NOMO-1 treated with DMSO at 0.1 percent for 48 hours (cell line): Measurements from ENCODE around the gene AGPAT3.

Experiments used
- DNase-seq: peaks from one replicate; lab custom pipeline; 2025; ENCODE audit not compliant: unreplicated experiment; lab: John Stamatoyannopoulos, UW

The AGPAT3 gene

GRCh38 chr21:43971992-43972255 is 106.9 kb downstream of the AGPAT3 start:
- DNase-seq, result no peak

DNA sequence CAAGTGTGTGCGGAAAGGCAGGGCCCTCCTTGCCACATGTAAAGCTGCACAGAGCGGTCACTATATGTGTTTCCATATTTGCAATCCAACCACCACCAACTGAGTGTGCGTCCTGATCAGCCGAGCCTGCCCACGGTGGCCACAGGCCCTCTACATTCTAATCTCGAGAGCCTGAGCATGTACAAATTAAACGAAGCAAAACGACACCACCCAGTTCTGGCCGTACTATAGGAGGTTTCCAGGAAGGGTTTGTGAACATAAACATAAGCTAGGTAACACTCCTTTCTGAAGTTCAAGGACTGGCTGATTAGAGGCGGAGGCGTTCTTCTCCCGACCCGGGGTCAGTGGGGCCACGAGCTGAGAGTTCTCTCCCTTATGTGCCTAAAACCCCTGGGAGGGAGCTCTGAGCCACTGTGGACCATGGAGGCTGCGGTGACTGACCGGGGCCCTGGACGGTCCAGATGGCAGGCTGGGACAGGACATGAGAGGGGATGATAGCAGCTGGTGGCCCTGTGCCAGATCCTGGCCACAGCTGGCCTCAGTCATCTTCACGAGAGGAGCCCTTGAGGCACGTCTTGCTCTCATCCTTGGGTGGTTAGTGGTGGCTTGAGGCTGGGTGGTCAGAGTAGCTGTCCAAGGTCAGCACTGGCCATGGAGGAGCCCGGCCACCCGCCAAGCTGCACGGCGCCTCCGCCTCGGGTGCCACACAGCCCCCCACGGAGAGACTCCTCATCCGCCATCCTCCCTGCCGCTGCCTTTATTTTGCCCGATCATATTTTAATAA is 108.0 kb downstream of the AGPAT3 start:
- DNase-seq, result no peak

GRCh38 chr21:43973634-43973955 is 108.6 kb downstream of the AGPAT3 start:
- no peak for DNase-seq

- no peak for DNase-seq
These were observed 109.9 kb downstream of the AGPAT3 start for GRCh38 chr21:43974791-43975468.

GRCh38 chr21:43975469-43976098 is 110.6 kb downstream of the AGPAT3 start:
- peak; percentile 42 for DNase-seq

DNA sequence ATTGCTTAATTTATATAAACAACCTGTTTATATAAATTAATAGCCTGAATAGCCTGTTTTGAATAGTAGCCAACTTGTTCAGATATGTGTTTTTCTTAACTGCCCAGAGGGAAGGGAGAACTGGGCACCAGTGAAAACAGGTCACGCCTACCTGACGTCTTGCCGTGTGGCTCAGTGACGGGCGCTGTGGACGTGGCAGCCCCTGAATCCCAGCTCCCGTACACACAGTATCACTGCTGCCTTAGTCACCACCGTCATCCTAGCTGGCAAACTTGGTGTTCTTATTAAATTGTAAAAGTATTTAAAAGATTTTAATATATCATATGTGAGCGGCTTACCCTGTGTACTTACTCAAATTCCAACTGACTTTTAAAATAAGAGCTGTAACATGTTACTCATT is 111.6 kb downstream of the AGPAT3 start:
- no peak for DNase-seq

DNA sequence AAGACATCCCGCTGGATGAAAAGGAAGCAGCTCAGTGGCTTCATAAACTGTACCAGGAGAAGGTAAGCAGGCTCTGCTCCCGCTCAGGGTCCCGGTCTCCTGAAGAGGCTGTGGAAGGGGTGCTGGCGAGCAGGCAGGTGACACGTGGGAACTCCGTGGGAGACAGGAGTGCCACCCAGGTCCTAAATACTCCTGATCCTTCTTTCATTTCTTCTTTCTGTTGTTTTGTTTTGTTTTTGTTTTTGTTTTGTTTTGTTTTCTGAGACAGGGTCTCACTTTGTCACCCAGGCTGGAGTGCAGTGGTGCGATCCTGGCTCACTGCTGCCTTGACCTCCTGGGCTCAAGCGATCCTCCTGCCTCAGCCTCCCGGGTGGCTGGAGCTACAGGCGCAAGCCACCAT is 113.0 kb downstream of the AGPAT3 start:
- no peak for DNase-seq

GRCh38 chr21:43979654-43980053 is 114.6 kb downstream of the AGPAT3 start:
- no peak for DNase-seq

GRCh38 chr21:43981151-43981870 is 116.3 kb downstream of the AGPAT3 start:
- DNase-seq, result no peak

DNA sequence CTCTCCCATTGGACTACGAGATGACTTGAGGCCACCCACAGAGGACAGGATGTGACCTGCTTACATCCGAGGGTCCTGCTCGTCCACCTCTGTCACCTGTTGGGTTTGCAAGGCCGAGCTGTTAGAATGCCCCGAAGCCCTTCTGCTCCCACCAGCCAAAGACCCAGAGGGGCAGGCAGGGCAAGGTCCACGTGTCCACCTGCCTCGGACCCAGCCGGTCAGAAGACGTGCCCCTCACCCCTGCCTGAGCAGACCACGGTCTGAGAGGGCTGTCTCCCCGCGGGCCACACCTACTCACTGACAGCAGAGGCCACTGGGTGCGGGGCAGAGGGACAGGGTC is 116.8 kb downstream of the AGPAT3 start:
- DNase-seq, result no peak

DNA sequence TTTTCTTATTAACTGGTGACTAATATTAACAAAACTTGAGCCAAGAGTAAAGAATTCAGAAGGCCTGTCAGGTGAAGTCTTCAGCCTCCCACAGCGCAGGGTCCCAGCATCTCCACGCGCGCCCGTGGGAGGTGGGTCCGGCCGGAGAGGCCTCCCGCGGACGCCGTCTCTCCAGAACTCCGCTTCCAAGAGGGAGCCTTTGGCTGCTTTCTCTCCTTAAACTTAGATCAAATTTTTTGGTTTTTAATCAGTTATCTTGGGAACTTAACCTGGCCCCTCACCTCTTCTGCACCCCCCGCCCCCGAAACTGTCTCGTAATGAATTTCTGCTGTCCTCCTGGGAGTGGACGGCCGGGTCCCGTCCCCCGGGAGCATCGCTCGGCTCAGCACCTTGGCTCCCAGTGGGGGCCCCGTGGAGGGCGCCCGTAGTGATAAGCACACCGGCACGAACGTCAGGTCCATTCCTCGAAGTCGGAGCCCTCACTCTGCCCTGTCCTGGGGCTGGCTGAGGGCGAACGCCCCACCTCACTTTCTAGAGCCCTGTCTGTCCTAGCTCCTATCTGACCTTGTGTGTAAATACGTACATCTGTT is 117.6 kb downstream of the AGPAT3 start:
- DNase-seq, result no peak

- no peak for DNase-seq
These were observed 118.4 kb downstream of the AGPAT3 start for GRCh38 chr21:43983390-43983789.

- DNase-seq, result no peak
These were observed 118.9 kb downstream of the AGPAT3 start for GRCh38 chr21:43983860-43984420.

DNA sequence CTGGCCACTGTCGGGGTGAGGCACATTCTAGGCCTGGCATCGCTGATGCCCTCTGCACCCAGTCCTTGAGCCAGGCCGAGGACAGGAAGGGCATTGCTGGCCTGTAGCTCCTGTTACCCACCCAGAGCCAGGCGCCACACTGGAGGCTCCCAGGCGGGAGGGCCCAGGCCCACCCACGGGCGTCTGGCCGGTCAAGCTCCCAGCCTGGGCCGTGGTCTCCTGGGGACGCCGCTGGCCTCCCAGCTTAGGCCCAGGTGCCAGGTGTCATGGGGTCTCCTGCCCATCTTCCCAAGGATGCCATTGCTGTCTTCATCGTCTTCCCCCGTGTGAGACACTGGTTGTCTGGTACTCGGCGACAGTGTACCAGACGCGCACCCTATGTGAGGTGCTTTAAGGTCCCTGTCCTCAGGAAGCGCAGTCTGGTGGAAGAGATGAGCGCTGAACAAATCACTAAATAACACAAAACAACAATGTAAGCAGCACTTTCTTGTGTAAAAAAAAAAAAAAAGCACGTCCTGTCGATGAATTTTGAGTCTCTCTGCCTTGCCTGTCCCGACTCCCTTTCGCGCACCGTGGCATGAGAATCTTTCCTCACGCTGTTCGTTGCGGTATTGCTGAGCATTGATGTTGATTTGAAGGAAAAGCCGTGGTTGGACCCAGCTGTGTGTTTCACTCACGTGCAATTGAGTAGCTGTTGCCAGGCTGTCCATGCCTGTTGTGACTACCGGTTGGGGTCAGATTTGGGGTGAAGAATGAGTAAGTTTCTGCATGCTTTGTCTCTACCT is 120.1 kb downstream of the AGPAT3 start:
- DNase-seq, result no peak

GRCh38 chr21:43985690-43986251 is 120.7 kb downstream of the AGPAT3 start:
- no peak for DNase-seq

DNA sequence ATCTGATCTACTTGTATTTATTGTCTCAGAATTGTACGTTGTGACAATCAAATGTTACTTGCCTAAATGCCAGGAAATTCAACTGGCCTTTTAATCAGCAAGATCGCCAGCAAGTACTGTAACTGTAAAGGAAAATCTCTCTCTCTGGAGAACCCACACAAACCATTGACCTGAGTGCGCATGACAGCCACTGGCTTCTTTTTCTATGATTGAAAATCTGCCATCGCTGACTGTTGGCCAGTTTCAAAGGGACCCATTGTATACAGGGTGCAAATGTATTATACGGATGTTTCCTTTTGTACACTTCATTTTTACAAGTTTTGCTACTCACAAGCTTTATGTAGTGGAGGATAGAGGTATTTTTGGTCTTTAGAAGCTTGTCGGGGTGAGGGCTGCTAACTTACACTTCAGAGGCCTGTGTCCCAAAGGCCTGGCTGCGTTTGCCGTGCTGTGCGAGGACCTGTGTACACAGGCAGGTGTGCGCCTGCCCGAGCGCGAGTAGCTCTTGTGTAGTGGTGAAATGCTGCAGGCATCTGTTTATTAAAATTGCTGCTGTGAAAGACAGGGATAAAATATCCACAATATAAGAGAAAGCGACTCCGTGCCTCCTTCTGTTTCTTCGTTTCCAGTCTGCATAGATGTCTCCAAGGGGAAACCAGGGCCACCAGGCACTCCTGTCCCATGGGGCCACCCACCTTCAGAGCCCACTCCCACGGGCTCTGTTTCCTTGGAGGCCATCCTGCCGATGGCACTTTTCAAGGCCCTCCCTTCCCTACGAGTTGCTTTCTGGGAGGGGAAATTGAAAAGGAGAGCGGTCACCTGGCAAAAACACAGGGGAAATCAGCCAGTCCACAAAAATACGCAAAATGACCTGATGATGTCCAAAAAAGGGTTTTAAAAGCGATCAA is 121.8 kb downstream of the AGPAT3 start:
- no peak for DNase-seq

- DNase-seq, result no peak
These were observed 122.5 kb downstream of the AGPAT3 start for GRCh38 chr21:43987509-43987908.

GRCh38 chr21:43988016-43988415 is 123.0 kb downstream of the AGPAT3 start:
- no peak for DNase-seq

GRCh38 chr21:43988506-43989230 is 123.6 kb downstream of the AGPAT3 start:
- DNase-seq, result no peak
